ENCODE results near the gene FAM118A. TPM values are rescaled to one million over a fixed set of nuclear protein-coding genes. Genes with fewer than 3 reads are reported as not detected.
"Not testable (repeated sequence)": the region's sequence is repeated elsewhere in the genome, so short reads cannot be mapped to it uniquely, and the experiment has no call there.

Gene FAM118A
- total RNA-seq, 1 donor = 21.7 TPM

DNA sequence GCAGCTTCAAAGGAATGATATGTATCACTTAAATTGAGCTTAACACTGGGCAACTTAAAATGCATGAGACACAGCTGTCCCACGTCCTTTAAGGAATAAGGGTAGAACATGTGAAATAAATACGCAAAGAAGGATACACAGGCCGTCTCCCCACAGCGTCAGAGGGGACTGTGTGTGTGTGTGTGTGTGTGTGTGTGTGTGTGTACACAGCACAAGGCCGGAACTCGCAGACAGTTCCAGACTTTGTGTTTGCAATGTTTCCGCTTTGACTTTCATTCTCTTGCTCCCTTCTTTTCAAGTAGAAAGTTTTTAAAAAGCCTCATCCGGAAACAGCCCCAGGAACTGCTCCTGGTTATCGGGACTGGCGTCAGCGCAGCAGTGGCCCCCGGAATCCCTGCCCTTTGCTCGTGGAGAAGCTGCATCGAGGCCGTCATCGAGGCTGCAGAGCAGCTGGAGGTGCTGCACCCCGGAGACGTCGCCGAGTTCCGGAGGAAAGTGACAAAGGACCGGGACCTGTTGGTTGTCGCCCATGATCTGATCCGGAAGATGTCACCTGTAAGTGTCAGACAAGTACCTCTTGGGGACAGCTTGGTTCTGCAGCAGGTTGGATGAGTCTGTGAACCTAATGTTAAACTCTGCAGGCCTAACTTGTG, 13.3 kb downstream of the FAM118A start:
- Histone ChIP-seq H3K4me2 (ENCODE audit: insufficient read depth, low read length) (no peak overlapping the region), H3K9me3 (ENCODE audit: low read depth, low read length) (no peaks in the 10 kb centered on the region), H3K27ac (ENCODE audit: low read depth, low read length) (no peak overlapping the region), H3K4me1 (ENCODE audit: insufficient read depth, low read length) (peaks cover 27% of the 10 kb centered on the region), H2AFZ (ENCODE audit: low read length) (no peak overlapping the region), H3K36me3 (ENCODE audit: insufficient read depth, low read length) (peaks cover 13% of the 10 kb centered on the region), H3K79me2 (ENCODE audit: insufficient read depth, low read length) (peaks cover 35% of the 10 kb centered on the region), H4K20me1 (ENCODE audit: insufficient read depth, low read length) (peaks cover 7% of the 10 kb centered on the region), H3K27me3 (ENCODE audit: insufficient read depth, low read length) (no peaks in the 10 kb centered on the region), H3K4me3 (ENCODE audit: insufficient read depth, low read length) (no peak overlapping the region)
- no peak for DNase-seq (ENCODE audit: insufficient read length, low spot score, missing footprints)
- TF ChIP-seq, protein P1, sequence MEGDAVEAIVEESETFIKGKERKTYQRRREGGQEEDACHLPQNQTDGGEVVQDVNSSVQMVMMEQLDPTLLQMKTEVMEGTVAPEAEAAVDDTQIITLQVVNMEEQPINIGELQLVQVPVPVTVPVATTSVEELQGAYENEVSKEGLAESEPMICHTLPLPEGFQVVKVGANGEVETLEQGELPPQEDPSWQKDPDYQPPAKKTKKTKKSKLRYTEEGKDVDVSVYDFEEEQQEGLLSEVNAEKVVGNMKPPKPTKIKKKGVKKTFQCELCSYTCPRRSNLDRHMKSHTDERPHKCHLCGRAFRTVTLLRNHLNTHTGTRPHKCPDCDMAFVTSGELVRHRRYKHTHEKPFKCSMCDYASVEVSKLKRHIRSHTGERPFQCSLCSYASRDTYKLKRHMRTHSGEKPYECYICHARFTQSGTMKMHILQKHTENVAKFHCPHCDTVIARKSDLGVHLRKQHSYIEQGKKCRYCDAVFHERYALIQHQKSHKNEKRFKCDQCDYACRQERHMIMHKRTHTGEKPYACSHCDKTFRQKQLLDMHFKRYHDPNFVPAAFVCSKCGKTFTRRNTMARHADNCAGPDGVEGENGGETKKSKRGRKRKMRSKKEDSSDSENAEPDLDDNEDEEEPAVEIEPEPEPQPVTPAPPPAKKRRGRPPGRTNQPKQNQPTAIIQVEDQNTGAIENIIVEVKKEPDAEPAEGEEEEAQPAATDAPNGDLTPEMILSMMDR (IDR thresholded peaks at IDR 0.05; ENCODE audit: extremely low read depth, low read depth, low read length) = no peak

DNA sequence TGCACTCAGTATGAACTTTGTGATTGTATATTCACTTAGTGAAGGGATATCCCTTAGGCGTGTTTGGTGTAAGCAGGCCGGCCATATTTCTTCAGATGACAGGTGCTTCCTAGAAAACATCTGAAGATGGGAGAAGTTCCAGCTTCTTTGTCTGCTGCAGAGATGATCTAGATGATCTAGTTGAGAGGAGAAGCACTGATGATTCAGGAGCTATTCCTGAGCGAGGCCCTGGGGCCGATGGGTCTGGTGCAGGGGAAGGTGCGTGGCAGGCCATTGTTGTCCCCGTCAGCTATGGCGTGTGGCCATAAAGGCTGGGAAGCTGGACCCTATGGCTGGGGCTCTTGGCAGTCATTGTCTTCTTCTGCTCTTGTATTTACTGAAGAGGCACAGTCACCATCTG, 14.0 kb downstream of the FAM118A start:
- H3K9me3 ChIP-seq (ENCODE audit: low read depth, low read length) = no peaks in the 10 kb centered on the region
- peaks cover 33% of the 10 kb centered on the region for H3K79me2 ChIP-seq (ENCODE audit: insufficient read depth, low read length)
- H3K36me3 ChIP-seq (ENCODE audit: insufficient read depth, low read length) = peaks cover 13% of the 10 kb centered on the region
- H2AFZ ChIP-seq (ENCODE audit: low read length) = no peak overlapping the region
- H3K4me1 ChIP-seq (ENCODE audit: insufficient read depth, low read length) = peaks cover 20% of the 10 kb centered on the region
- peaks cover 7% of the 10 kb centered on the region for H4K20me1 ChIP-seq (ENCODE audit: insufficient read depth, low read length)
- H3K27ac ChIP-seq (ENCODE audit: low read depth, low read length) = no peak overlapping the region
- peak; percentile 65 for DNase-seq (ENCODE audit: insufficient read length, low spot score, missing footprints)
- H3K27me3 ChIP-seq (ENCODE audit: insufficient read depth, low read length) = no peaks in the 10 kb centered on the region
- TF ChIP-seq, protein P1 (IDR thresholded peaks at IDR 0.05; ENCODE audit: extremely low read depth, low read depth, low read length) = no peak
- H3K4me2 ChIP-seq (ENCODE audit: insufficient read depth, low read length) = no peak overlapping the region
- H3K4me3 ChIP-seq (ENCODE audit: insufficient read depth, low read length) = no peak overlapping the region

DNA sequence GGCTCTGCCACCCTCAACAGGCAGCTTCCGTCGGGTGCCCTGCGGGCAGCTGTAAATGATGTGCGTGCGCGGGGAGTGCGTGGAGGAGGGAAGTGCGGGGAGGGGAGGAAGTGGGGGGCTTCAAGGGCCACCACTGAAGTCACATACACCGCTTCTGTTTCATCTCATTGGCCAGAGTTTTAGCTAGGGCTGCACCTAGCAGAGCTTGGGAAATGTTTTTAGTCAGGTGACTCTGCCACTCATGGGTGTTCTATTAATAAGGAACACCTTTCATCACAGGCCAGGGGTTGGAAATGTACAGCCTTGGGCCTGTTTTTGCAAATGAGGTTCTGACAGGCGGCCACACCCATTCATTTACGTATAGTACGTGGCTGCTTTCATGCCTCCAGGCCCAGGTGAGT, 14.6 kb downstream of the FAM118A start:
- H3K4me2 ChIP-seq (ENCODE audit: insufficient read depth, low read length) = no peak overlapping the region
- H3K4me3 ChIP-seq (ENCODE audit: insufficient read depth, low read length) = no peak overlapping the region
- no peaks in the 10 kb centered on the region for H3K9me3 ChIP-seq (ENCODE audit: low read depth, low read length)
- peaks cover 15% of the 10 kb centered on the region for H3K4me1 ChIP-seq (ENCODE audit: insufficient read depth, low read length)
- H3K27me3 ChIP-seq (ENCODE audit: insufficient read depth, low read length) = no peaks in the 10 kb centered on the region
- H3K79me2 ChIP-seq (ENCODE audit: insufficient read depth, low read length) = peaks cover 28% of the 10 kb centered on the region
- no peak overlapping the region for H3K27ac ChIP-seq (ENCODE audit: low read depth, low read length)
- H3K36me3 ChIP-seq (ENCODE audit: insufficient read depth, low read length) = peaks cover 13% of the 10 kb centered on the region
- no peak for DNase-seq (ENCODE audit: insufficient read length, low spot score, missing footprints)
- no peak overlapping the region for H2AFZ ChIP-seq (ENCODE audit: low read length)
- TF ChIP-seq, protein P1 (IDR thresholded peaks at IDR 0.05; ENCODE audit: extremely low read depth, low read depth, low read length) = no peak
- peaks cover 7% of the 10 kb centered on the region for H4K20me1 ChIP-seq (ENCODE audit: insufficient read depth, low read length)

DNA sequence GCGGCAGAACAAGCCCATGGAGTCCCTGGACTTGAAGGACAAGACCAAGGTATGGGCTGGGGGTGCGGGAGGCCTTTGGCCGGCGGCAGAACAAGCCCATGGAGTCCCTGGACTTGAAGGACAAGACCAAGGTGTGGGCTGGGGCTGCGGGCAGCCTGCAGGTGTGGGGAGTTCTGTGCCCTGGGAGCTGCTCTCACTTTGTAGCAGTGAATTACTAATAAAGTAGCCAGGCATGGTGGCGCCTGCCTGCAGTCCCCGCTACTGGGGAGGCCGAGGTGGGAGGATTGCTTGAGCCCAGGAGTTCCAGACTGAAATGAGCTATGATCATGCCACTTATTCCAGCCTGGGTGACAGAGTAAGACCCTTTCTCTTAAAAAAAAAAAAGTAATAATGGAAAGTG, 18.5 kb downstream of the FAM118A start:
- H3K4me3 ChIP-seq (ENCODE audit: insufficient read depth, low read length); H3K4me2 ChIP-seq (ENCODE audit: insufficient read depth, low read length); H3K9me3 ChIP-seq (ENCODE audit: low read depth, low read length); H3K4me1 ChIP-seq (ENCODE audit: insufficient read depth, low read length); H3K79me2 ChIP-seq (ENCODE audit: insufficient read depth, low read length); H3K27me3 ChIP-seq (ENCODE audit: insufficient read depth, low read length); H4K20me1 ChIP-seq (ENCODE audit: insufficient read depth, low read length); H2AFZ ChIP-seq (ENCODE audit: low read length); DNase-seq (ENCODE audit: insufficient read length, low spot score, missing footprints); H3K27ac ChIP-seq (ENCODE audit: low read depth, low read length): not testable (repeated sequence)
- peaks cover 20% of the 10 kb centered on the region for H3K36me3 ChIP-seq (ENCODE audit: insufficient read depth, low read length)
